ENCODE measurements around the gene CEP128.

CEP128 gene

DNA sequence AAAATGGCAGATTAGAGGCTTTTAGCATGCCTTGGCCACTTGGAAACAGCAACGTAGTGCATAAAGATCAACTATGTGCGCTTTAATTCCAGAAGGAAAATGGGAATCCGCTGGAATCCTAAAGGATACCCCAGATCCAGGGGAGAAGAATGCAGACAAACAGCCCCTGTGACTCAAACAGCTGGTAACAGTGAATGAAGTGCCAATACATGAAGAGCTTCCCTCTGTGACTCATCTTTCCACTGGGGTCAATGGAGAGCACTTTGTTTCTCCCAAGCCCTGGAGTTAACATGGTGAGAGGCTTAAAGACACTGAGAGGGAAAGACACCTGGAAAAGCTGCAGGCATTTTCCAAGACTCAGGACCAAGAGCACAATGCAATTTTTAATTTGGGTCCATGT is 263.1 kb downstream of the CEP128 start:
- in situ Hi-C loops (cut with MboI; ENCODE audit: low sequenced_read_pairs, unreplicated experiment) = no loop called here
- TF ChIP-seq, protein P1, sequence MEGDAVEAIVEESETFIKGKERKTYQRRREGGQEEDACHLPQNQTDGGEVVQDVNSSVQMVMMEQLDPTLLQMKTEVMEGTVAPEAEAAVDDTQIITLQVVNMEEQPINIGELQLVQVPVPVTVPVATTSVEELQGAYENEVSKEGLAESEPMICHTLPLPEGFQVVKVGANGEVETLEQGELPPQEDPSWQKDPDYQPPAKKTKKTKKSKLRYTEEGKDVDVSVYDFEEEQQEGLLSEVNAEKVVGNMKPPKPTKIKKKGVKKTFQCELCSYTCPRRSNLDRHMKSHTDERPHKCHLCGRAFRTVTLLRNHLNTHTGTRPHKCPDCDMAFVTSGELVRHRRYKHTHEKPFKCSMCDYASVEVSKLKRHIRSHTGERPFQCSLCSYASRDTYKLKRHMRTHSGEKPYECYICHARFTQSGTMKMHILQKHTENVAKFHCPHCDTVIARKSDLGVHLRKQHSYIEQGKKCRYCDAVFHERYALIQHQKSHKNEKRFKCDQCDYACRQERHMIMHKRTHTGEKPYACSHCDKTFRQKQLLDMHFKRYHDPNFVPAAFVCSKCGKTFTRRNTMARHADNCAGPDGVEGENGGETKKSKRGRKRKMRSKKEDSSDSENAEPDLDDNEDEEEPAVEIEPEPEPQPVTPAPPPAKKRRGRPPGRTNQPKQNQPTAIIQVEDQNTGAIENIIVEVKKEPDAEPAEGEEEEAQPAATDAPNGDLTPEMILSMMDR (IDR thresholded peaks at IDR 0.05; ENCODE audit: borderline replicate concordance, control extremely low read depth, extremely low read depth, insufficient read depth, missing control alignments) = no peak
- DNase-seq (ENCODE audit: low spot score) = no peak

DNA sequence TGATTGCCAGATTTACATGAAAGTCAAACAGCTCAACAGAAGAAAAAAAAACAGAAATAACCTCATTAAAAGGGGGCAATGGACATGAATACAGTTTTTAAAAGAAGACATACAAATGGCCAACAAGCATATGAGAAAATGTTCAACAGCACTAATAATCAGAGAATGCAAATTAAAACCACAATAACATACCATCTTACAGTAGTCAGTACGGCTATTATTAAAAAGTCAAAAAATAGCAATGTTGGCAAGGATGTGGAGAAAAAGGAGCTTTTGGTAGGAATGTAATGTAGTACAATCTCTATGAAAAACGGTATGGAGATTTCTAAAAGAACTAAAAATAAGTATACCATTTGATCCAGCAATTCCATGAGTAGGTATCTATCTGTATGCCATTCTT is 272.1 kb downstream of the CEP128 start:
- TF ChIP-seq, protein P1 (IDR thresholded peaks at IDR 0.05; ENCODE audit: borderline replicate concordance, control extremely low read depth, extremely low read depth, insufficient read depth, missing control alignments) = no peak
- no peak for DNase-seq (ENCODE audit: low spot score)
- in situ Hi-C loops (cut with MboI; ENCODE audit: low sequenced_read_pairs, unreplicated experiment) = no loop called here

DNA sequence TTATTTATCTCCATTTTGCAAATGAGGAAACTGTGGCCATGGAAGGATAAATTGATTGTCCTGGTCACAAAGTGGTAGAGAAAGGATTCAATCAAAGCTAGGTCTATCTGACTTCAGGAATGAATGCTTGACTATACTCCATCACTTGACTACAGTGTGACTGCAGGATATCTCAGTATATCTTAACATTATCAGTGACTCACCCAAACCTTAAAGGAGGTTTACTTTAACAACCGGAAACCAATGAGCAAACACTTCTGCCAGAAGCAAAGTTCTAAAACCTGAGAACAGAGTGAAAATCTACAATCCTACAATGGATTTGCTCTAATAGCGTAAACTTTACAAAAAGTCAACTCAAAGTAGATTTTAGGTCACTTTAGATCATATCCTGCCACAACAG is 277.0 kb downstream of the CEP128 start:
- in situ Hi-C loops (cut with MboI; ENCODE audit: low sequenced_read_pairs, unreplicated experiment) = no loop called here
- DNase-seq (ENCODE audit: low spot score) = no peak
- TF ChIP-seq, protein P1 (IDR thresholded peaks at IDR 0.05; ENCODE audit: borderline replicate concordance, control extremely low read depth, extremely low read depth, insufficient read depth, missing control alignments) = no peak

DNA sequence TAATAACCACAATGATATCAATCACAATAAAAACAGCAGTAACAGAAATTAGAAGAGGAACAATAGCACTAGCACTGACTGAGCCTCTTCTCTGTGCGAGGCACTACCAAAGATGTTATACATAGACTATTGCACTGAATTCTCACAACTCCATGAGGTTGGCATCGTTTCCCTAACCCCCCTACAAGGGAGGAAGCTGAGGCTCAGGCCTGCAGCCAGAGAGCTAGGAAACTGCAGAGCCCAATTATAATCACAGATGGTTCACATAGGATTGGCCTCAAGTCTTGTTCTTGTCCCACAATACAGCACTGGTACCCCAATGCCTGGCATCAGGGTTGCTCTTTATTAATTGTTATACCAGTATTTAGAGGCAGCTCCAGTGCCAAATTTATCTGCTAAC is 278.0 kb downstream of the CEP128 start:
- DNase-seq (ENCODE audit: low spot score) = no peak
- in situ Hi-C loops (cut with MboI; ENCODE audit: low sequenced_read_pairs, unreplicated experiment) = no loop called here
- TF ChIP-seq, protein P1 (IDR thresholded peaks at IDR 0.05; ENCODE audit: borderline replicate concordance, control extremely low read depth, extremely low read depth, insufficient read depth, missing control alignments) = no peak

DNA sequence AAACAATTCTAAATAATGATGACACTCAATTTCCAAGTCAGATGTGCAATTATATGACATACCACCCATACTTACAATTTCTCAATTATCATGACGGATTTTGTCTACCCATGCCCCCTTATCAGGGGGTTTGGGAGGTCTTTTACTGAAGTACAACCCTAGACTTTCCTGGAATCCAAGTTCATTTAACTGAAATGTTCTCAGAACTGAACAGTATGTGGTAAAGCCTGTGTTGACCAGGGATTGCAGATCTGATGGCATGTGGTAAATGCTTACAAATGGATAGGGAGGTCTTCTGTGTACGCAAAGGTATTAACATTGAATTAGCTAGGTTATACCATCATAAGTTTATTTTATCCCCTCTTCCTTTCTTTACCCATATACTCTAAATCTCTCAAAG is 281.8 kb downstream of the CEP128 start:
- in situ Hi-C loops (cut with MboI; ENCODE audit: low sequenced_read_pairs, unreplicated experiment) = no loop called here
- TF ChIP-seq, protein P1 (IDR thresholded peaks at IDR 0.05; ENCODE audit: borderline replicate concordance, control extremely low read depth, extremely low read depth, insufficient read depth, missing control alignments) = no peak
- DNase-seq (ENCODE audit: low spot score) = no peak

DNA sequence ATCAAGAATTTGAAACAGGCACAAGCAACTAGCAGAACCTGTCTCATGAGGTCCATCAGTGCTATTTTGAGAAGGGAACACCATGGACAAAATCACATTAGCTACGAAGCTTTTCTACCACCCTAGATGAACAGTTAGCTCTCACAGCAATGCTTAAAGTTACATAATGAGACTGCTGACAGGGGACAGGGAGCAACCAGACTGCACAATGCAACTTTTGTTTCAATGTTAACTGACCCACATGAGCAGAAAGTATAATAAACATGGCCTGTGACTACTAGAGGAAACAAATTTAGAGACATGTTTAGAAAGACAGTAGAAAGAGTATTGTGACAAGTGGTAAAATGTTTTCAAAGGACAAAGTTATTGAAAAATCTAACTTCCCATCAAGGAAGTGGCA is 282.8 kb downstream of the CEP128 start:
- no peak for DNase-seq (ENCODE audit: low spot score)
- TF ChIP-seq, protein P1 (IDR thresholded peaks at IDR 0.05; ENCODE audit: borderline replicate concordance, control extremely low read depth, extremely low read depth, insufficient read depth, missing control alignments) = no peak
- in situ Hi-C loops (cut with MboI; ENCODE audit: low sequenced_read_pairs, unreplicated experiment) = no loop called here

DNA sequence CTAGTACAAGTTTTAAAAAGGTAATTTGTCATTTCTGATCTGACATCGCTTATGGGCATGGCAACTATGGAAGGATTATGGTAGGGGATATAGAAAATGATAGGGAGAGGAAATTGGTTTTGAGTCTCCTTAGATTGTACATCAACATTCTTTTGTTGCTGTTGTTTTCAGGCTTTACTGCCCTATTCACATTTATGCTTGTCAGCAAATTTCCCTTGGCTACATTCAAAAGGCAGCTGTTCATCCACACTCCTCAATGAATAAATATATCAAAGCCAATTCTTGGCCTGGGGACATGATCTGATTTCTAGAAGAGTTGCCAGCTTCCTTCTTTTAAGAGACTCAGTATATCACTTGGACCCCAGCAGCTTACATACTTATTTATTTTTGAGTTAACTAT is 283.4 kb downstream of the CEP128 start:
- TF ChIP-seq, protein P1 (IDR thresholded peaks at IDR 0.05; ENCODE audit: borderline replicate concordance, control extremely low read depth, extremely low read depth, insufficient read depth, missing control alignments) = no peak
- in situ Hi-C loops (cut with MboI; ENCODE audit: low sequenced_read_pairs, unreplicated experiment) = no loop called here
- no peak for DNase-seq (ENCODE audit: low spot score)
